Mucosa of stomach (tissue), 1 donor: Measurements from ENCODE around the gene DENND2D.

Experiments
- H3K27me3 ChIP-seq: one replicate; pipeline ENCODE4 v1.7.0; 2013; ENCODE audit warnings: mild to moderate bottlenecking, low read length; ENCODE audit not compliant: control insufficient read depth, insufficient read depth
- H3K36me3 ChIP-seq: one replicate; pipeline ENCODE4 v1.7.0; 2013; ENCODE audit warnings: low read length; ENCODE audit not compliant: control insufficient read depth, insufficient read depth
- H3K4me1 ChIP-seq: one replicate; pipeline ENCODE4 v1.7.0; 2013; ENCODE audit warnings: mild to moderate bottlenecking, low read length; ENCODE audit not compliant: control insufficient read depth, insufficient read depth
- H3K4me3 ChIP-seq: one replicate; pipeline ENCODE4 v1.7.0; 2013; ENCODE audit warnings: low read length
- H3K9ac ChIP-seq: one replicate; pipeline ENCODE4 v1.7.0; 2013; ENCODE audit warnings: mild to moderate bottlenecking, low read length, moderate library complexity
- H3K9me3 ChIP-seq: one replicate; pipeline ENCODE4 v1.7.0; 2013; ENCODE audit warnings: mild to moderate bottlenecking, low read length, moderate library complexity; ENCODE audit not compliant: control insufficient read depth
- donor health status: Pancreatic carcinoma.

Gene DENND2D

GRCh38 chr1:111197598-111198284 lies 2.7 kb downstream of the DENND2D start:
- H3K9me3 ChIP-seq, result no peaks in the 10 kb centered on the region

GRCh38 chr1:111196213-111196612 lies 4.2 kb downstream of the DENND2D start:
- Histone ChIP-seq H3K9ac (no peak overlapping the region), H3K36me3 (peaks cover 32% of the 10 kb centered on the region), H3K4me3 (no peak overlapping the region), H3K9me3 (no peaks in the 10 kb centered on the region), H3K27me3 (no peaks in the 10 kb centered on the region), H3K4me1 (peaks cover 68% of the 10 kb centered on the region)

More at GRCh38 chr1:111197598-111198284, 2.7 kb downstream of the DENND2D start:
- Histone ChIP-seq H3K27me3 (no peaks in the 10 kb centered on the region), H3K9ac (no peak overlapping the region), H3K4me1 (peaks cover 73% of the 10 kb centered on the region), H3K4me3 (no peak overlapping the region), H3K36me3 (peaks cover 23% of the 10 kb centered on the region)

- H3K36me3 ChIP-seq, result peaks cover 39% of the 10 kb centered on the region
- H3K9me3 ChIP-seq, result no peaks in the 10 kb centered on the region
- peaks cover 57% of the 10 kb centered on the region for H3K4me1 ChIP-seq
- H3K9ac ChIP-seq, result no peak overlapping the region
- H3K4me3 ChIP-seq, result no peak overlapping the region
- no peaks in the 10 kb centered on the region for H3K27me3 ChIP-seq
Measured at GRCh38 chr1:111195002-111195684, 5.3 kb downstream of the DENND2D start.

GRCh38 chr1:111193712-111194480 lies 6.5 kb downstream of the DENND2D start:
- Histone ChIP-seq H3K4me1 (peaks cover 45% of the 10 kb centered on the region), H3K36me3 (peaks cover 39% of the 10 kb centered on the region), H3K9ac (no peak overlapping the region)

GRCh38 chr1:111192658-111193519 lies 7.6 kb downstream of the DENND2D start:
- H3K27me3 ChIP-seq, result no peaks in the 10 kb centered on the region
- no peak overlapping the region for H3K4me3 ChIP-seq
- H3K36me3 ChIP-seq, result peaks cover 30% of the 10 kb centered on the region
- no peak overlapping the region for H3K9ac ChIP-seq
- peaks cover 43% of the 10 kb centered on the region for H3K4me1 ChIP-seq
- no peaks in the 10 kb centered on the region for H3K9me3 ChIP-seq

More at GRCh38 chr1:111193712-111194480, 6.5 kb downstream of the DENND2D start:
- H3K9me3 ChIP-seq, result no peaks in the 10 kb centered on the region
- no peak overlapping the region for H3K4me3 ChIP-seq
- H3K27me3 ChIP-seq, result no peaks in the 10 kb centered on the region

GRCh38 chr1:111192074-111192473 lies 8.4 kb downstream of the DENND2D start:
- no peak overlapping the region for H3K9ac ChIP-seq
- peaks cover 43% of the 10 kb centered on the region for H3K4me1 ChIP-seq
- no peak overlapping the region for H3K4me3 ChIP-seq
- peaks cover 31% of the 10 kb centered on the region for H3K36me3 ChIP-seq
- no peaks in the 10 kb centered on the region for H3K9me3 ChIP-seq
- no peaks in the 10 kb centered on the region for H3K27me3 ChIP-seq

- H3K9me3 ChIP-seq, result no peaks in the 10 kb centered on the region
- H3K27me3 ChIP-seq, result no peaks in the 10 kb centered on the region
- no peak overlapping the region for H3K9ac ChIP-seq
- peaks cover 30% of the 10 kb centered on the region for H3K36me3 ChIP-seq
- no peak overlapping the region for H3K4me3 ChIP-seq
- peaks cover 43% of the 10 kb centered on the region for H3K4me1 ChIP-seq
Measured at GRCh38 chr1:111191496-111191895, 8.9 kb downstream of the DENND2D start.

- Histone ChIP-seq H3K9me3 (no peaks in the 10 kb centered on the region), H3K4me3 (no peak overlapping the region), H3K27me3 (no peaks in the 10 kb centered on the region), H3K9ac (no peak overlapping the region), H3K36me3 (peaks cover 30% of the 10 kb centered on the region), H3K4me1 (peaks cover 43% of the 10 kb centered on the region)
Measured at GRCh38 chr1:111190931-111191451, 9.5 kb downstream of the DENND2D start.

- Histone ChIP-seq H3K36me3 (peaks cover 9% of the 10 kb centered on the region), H3K4me1 (no peaks in the 10 kb centered on the region), H3K9ac (no peak overlapping the region), H3K9me3 (no peaks in the 10 kb centered on the region), H3K27me3 (no peaks in the 10 kb centered on the region), H3K4me3 (no peak overlapping the region)
Measured at GRCh38 chr1:111184663-111185062, 15.8 kb downstream of the DENND2D start.

- no peaks in the 10 kb centered on the region for H3K27me3 ChIP-seq
- H3K36me3 ChIP-seq, result peaks cover 9% of the 10 kb centered on the region
- no peak overlapping the region for H3K9ac ChIP-seq
- H3K4me3 ChIP-seq, result no peak overlapping the region
- no peaks in the 10 kb centered on the region for H3K4me1 ChIP-seq
- no peaks in the 10 kb centered on the region for H3K9me3 ChIP-seq
Measured at GRCh38 chr1:111183308-111184069, 17.0 kb downstream of the DENND2D start.

GRCh38 chr1:111182052-111182451 lies 18.4 kb downstream of the DENND2D start:
- H3K4me3 ChIP-seq, result no peak overlapping the region
- peaks cover under 1% of the 10 kb centered on the region for H3K36me3 ChIP-seq
- no peak overlapping the region for H3K9ac ChIP-seq
- H3K9me3 ChIP-seq, result no peaks in the 10 kb centered on the region
- no peaks in the 10 kb centered on the region for H3K4me1 ChIP-seq
- H3K27me3 ChIP-seq, result no peaks in the 10 kb centered on the region
